Tibial nerve (tissue), 3 donors: Measurements from ENCODE around the gene BBIP1.

Experiments used
- CTCF ChIP-seq, 5 experiments: fragments of 200-600 bp in 3 of 5; fragments of 450-650 bp in 2 of 5; sonication (generic) in 3 of 5; IDR thresholded peaks; one replicate each; pipeline ENCODE4 v1.5.1; 2016 to 2019; ENCODE audit warnings: antibody characterized with exemption in 5 of 5, mild to moderate bottlenecking in 3 of 5, moderate library complexity in 2 of 5
- POLR2A ChIP-seq, 2 donors: fragments of 450-650 bp; IDR thresholded peaks; one replicate each; pipeline ENCODE4 v1.6.1; 2017; ENCODE audit warnings: antibody characterized with exemption in 2 of 2, mild to moderate bottlenecking in 2 of 2, moderate library complexity in 2 of 2

GRCh38 chr10:110919971-110920881 is 1.2 kb upstream of the BBIP1 start:
- TF ChIP-seq CTCF (IDR thresholded peaks at IDR 0.05): no peak
- TF ChIP-seq POLR2A (IDR thresholded peaks at IDR 0.05): no peak
